Measurements from ENCODE around the gene BLOC1S3.

BLOC1S3 gene

DNA sequence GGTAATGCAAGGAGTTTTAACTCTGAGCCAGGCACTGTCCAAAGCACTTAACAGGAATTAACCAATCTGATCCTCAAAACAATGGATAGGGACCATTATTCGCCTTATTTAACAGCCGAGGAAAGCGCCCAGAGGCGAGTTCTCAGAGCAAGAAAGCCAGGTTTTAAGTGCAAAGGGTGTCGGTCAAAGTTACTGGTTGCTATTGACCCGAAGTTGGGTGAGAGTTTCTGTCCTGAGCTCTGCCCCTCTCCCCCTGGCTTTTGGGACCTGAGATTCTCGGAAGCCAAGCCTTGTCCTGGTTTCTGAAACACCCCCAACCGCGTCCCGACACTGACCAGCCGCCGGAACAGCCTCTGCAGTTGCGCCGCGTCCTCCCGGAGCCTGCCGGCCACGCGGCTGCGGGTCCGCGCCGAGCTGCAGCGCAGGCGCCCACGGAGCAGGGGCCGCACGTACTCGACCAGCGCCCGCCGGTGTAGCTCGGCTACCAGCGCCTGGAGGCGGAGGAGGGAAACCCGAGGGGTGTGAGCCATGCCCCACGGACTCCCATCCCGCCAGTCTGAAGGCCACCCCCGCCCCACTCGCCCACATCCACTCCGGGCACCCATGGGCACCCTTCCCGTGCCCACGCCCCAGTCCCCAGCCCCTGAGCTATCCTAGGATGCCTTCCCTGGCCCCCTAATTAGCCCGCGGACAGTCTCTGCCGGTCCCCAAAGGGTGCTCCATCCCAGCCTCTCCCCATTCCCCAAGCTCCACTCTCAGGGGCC is 38.8 kb downstream of the BLOC1S3 start:
- TF ChIP-seq, protein P1, sequence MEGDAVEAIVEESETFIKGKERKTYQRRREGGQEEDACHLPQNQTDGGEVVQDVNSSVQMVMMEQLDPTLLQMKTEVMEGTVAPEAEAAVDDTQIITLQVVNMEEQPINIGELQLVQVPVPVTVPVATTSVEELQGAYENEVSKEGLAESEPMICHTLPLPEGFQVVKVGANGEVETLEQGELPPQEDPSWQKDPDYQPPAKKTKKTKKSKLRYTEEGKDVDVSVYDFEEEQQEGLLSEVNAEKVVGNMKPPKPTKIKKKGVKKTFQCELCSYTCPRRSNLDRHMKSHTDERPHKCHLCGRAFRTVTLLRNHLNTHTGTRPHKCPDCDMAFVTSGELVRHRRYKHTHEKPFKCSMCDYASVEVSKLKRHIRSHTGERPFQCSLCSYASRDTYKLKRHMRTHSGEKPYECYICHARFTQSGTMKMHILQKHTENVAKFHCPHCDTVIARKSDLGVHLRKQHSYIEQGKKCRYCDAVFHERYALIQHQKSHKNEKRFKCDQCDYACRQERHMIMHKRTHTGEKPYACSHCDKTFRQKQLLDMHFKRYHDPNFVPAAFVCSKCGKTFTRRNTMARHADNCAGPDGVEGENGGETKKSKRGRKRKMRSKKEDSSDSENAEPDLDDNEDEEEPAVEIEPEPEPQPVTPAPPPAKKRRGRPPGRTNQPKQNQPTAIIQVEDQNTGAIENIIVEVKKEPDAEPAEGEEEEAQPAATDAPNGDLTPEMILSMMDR (conservative IDR thresholded peaks at IDR 0.05; ENCODE audit: low read depth, low read length) = no peak
- H3K4me3 ChIP-seq (ENCODE audit: low read depth, low read length) = no peak overlapping the region
- no peak for DNase-seq (ENCODE audit: low read depth)

DNA sequence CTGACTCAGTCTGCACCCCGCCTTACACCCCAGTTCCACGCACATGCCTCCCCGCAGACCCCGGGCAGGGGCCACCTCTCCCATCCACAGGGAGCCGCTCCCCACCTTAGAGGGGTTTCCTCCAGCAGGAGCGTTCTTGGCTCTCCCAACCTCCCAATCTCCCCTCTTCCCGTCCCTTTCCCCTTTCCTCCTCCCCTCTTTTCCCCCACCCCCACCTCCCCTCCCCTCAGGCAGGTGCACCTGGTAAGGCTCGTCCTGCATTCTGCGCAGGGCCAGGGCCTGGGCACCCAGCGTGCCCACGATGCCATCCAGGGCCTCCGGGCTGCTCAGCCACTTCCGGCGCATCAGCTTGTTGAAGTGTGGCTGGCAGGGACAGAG is 39.4 kb downstream of the BLOC1S3 start:
- no peak overlapping the region for H3K4me3 ChIP-seq (ENCODE audit: low read depth, low read length)

DNA sequence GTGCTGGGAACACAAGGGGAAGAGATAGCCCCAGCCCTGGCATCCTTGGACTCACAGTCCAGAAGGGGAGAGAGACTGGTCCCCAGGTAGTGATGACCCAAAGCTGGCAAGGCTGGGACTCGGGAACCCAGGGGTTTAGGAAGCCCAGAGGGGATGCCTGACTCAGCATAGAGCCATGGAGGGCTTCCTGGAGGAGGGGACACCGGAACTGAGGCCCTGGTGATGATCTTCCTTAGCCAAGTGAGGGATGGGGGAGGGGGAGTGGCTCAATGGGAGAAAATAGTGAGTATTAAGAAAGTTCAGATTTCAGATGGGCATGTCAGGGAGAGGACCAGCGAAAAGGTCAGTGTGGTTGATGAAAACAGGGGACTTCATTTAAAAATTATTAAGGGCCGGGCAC is 39.8 kb downstream of the BLOC1S3 start:
- no peak for DNase-seq (ENCODE audit: low read depth)
- H3K4me3 ChIP-seq (ENCODE audit: low read depth, low read length) = no peak overlapping the region
- TF ChIP-seq, protein P1 (conservative IDR thresholded peaks at IDR 0.05; ENCODE audit: low read depth, low read length) = no peak

More for the DNA sequence above, 39.4 kb downstream of the BLOC1S3 start:
- TF ChIP-seq, protein P1 (conservative IDR thresholded peaks at IDR 0.05; ENCODE audit: low read depth, low read length) = no peak
- DNase-seq (ENCODE audit: low read depth) = no peak

DNA sequence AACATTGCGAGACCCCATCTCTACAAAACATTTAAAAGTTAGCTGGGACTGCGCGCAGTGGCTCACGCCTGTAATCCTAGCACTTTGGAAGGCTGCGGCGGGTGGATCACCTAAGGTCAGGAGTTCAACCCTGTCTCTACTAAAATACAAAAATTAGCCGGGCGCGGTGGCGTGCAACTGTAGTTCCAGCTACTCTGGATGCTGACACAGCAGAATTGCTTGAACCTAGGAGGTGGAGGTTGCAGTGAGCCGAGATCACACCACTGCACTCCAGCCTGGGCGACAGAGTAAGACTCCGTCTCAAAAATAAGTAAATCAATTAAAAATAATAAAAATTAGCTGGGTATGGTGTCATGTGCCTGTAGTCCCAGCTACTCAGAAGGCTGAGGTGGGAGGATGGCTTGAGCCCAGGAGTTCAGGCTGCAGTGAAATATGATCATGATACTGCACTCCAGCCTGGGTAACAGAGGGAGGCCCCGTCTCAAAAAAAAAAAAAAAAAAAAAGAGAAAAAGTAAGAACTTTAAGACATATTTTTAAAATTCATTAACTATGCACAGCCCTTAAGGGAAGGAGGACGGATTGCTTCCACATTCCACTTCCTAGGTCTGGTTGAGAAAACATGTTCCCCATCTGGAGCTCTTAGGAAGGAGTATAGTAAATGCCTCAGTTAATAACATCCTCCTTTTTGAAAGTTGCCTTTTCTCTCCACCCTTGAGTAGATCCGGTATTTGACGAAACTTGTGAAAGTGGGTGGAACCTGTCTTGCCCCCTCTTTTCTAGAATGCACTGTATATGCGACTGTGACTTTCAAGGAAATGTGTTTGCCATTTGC is 40.5 kb downstream of the BLOC1S3 start:
- peak; percentile 4 for DNase-seq (ENCODE audit: low read depth)
- no peak overlapping the region for H3K4me3 ChIP-seq (ENCODE audit: low read depth, low read length)
- TF ChIP-seq, protein P1 (conservative IDR thresholded peaks at IDR 0.05; ENCODE audit: low read depth, low read length) = no peak

DNA sequence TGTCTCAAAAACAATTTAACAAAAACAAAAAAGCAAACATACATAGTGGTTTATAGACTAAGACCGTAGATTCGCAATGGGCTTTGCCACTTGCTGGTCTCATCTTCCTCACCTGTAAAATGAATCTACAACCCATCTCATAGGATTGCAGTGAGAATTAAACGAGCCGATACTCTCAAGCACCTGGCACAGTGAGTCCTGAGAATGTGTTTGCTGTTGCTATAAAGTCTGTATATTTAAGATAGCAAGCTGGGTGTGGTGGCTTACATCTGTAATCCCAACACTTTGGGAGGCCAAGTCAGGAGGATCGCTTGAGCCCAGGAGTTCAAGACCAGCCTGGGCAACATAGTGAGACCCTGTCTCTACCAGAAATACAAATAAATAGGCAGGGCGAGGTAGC is 44.1 kb downstream of the BLOC1S3 start:
- H3K4me3 ChIP-seq (ENCODE audit: low read depth, low read length) = no peak overlapping the region
- TF ChIP-seq, protein P1 (conservative IDR thresholded peaks at IDR 0.05; ENCODE audit: low read depth, low read length) = no peak
- DNase-seq (ENCODE audit: low read depth) = no peak

DNA sequence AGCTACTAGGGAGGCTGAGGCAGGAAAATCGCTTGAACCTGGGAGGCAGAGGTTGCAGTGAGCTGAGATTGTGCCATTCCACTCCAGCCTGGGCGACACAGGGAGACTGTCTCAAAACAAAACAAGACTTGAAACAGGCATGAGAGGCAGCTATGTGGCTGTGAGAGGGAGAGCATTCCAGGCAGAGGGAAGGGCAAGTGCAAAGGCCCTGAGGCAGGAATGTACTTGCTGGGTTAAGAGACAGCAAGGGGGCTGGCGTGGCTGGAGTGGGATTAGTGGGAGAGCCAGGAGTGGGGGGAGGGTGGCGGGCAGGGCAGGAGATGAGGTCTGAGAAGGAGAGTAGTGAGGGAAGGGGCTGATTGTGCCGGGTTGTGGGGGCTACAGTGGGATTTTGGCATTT is 45.3 kb downstream of the BLOC1S3 start:
- no peak overlapping the region for H3K4me3 ChIP-seq (ENCODE audit: low read depth, low read length)
- DNase-seq (ENCODE audit: low read depth) = no peak
- TF ChIP-seq, protein P1 (conservative IDR thresholded peaks at IDR 0.05; ENCODE audit: low read depth, low read length) = no peak
